Subcutaneous abdominal adipose tissue (tissue), 5 donors: ENCODE measurements around the gene LINS1.

Experiments used
- H3K27ac ChIP-seq: one replicate; pipeline ENCODE4 v1.7.0; 2013; ENCODE audit warnings: low read depth, mild to moderate bottlenecking, inconsistent platforms, low read length, moderate library complexity
- H3K27me3 ChIP-seq, 5 donors: one replicate each; pipeline ENCODE4 v1.7.0; 2013; ENCODE audit warnings: low read length in 5 of 5, inconsistent platforms in 1 of 5; ENCODE audit not compliant: control insufficient read depth in 5 of 5, insufficient read depth in 4 of 5
- H3K36me3 ChIP-seq, 5 donors: one replicate each; pipeline ENCODE4 v1.7.0; 2013; ENCODE audit warnings: low read length in 5 of 5; ENCODE audit not compliant: control insufficient read depth in 5 of 5, insufficient read depth in 5 of 5
- H3K4me1 ChIP-seq, 5 donors: one replicate each; pipeline ENCODE4 v1.7.0; 2013; ENCODE audit warnings: low read length in 5 of 5, mild to moderate bottlenecking in 3 of 5, moderate library complexity in 1 of 5; ENCODE audit not compliant: control insufficient read depth in 5 of 5, insufficient read depth in 5 of 5
- H3K4me3 ChIP-seq, 5 donors: one replicate each; pipeline ENCODE4 v1.7.0; 2013; ENCODE audit warnings: low read length in 5 of 5, low read depth in 1 of 5
- H3K9ac ChIP-seq, 5 donors: one replicate each; pipeline ENCODE4 v1.7.0; 2013; ENCODE audit warnings: low read length in 5 of 5, mild to moderate bottlenecking in 4 of 5, moderate library complexity in 3 of 5
- H3K9me3 ChIP-seq, 5 donors: one replicate each; pipeline ENCODE4 v1.7.0; 2013; ENCODE audit warnings: low read length in 5 of 5; ENCODE audit not compliant: control insufficient read depth in 5 of 5
- donor health status: healthy.
- donor health status: healthy.
- donor health status: healthy.
- donor health status: healthy.
- donor health status: healthy.

The LINS1 gene

GRCh38 chr15:100542290-100542689, 59.7 kb downstream of the LINS1 start:
- H3K4me1 ChIP-seq, result no peaks in the 10 kb centered on the region
- H3K4me3 ChIP-seq, result no peak overlapping the region

DNA sequence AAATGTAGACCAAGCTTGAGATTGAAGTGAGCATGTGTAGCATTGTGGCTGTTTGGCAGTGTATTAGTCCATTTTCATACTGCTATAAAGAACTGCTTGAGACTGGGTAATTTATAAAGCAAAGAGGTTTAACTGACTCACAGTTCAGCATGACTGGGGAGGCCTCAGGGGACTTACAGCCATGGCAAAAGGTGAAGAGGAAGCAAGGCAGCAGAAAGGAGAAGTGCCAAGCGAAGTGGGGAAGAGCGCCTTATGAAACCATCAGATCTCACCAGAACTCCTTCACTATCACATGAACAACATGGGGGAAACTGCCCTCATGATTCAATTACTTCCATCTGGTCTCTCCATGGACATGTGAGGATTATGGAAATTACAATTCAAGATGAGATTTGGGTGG, 64.7 kb downstream of the LINS1 start:
- Histone ChIP-seq H3K4me1 (no peaks in the 10 kb centered on the region), H3K9me3 (no peaks in the 10 kb centered on the region), H3K4me3 (no peak overlapping the region), H3K27me3 (peaks cover 0 to 8% (median 0%) of the 10 kb centered on the region in 5 donors), H3K9ac (no peak overlapping the region), H3K27ac (no peak overlapping the region), H3K36me3 (no peaks in the 10 kb centered on the region)

More at GRCh38 chr15:100542290-100542689, 59.7 kb downstream of the LINS1 start:
- H3K27ac ChIP-seq, result no peak overlapping the region
- peaks cover 0 to 16% (median 6%) of the 10 kb centered on the region in 5 donors for H3K27me3 ChIP-seq
- no peak overlapping the region for H3K9ac ChIP-seq
- no peaks in the 10 kb centered on the region for H3K9me3 ChIP-seq
- no peaks in the 10 kb centered on the region for H3K36me3 ChIP-seq

- Histone ChIP-seq H3K27ac (no peak overlapping the region), H3K36me3 (no peaks in the 10 kb centered on the region), H3K4me1 (peaks cover 0 to 4% (median 3%) of the 10 kb centered on the region in 5 donors), H3K9ac (no peak overlapping the region), H3K9me3 (no peaks in the 10 kb centered on the region), H3K27me3 (peaks cover 0 to 8% (median 0%) of the 10 kb centered on the region in 5 donors), H3K4me3 (no peak overlapping the region)
These were observed 65.3 kb downstream of the LINS1 start for GRCh38 chr15:100536733-100537132.

DNA sequence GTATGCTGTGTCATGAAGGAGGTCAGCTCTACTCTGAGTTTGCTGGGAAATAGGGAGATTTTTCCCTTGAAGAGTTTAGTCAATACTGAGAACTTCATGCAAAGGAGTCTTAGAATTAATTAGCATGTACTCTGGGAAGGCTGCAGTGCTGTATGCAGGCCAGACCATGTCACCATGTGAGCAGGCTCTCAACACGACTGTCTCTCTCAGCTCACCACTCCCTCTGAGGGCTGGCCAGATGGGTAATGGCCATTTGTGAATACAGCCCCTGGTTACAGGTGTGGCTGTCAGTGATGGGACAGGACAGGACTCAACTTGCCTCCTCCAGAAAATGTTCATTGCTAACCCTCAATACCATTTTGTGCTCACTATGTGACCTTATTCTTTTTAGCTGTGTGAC, 68.1 kb downstream of the LINS1 start:
- Histone ChIP-seq H3K27me3 (peaks cover 0 to 8% (median 0%) of the 10 kb centered on the region in 5 donors), H3K9ac (no peak overlapping the region), H3K4me3 (no peak overlapping the region), H3K36me3 (no peaks in the 10 kb centered on the region), H3K27ac (no peak overlapping the region), H3K9me3 (no peaks in the 10 kb centered on the region), H3K4me1 (peaks cover 0 to 15% (median 4%) of the 10 kb centered on the region in 5 donors)

DNA sequence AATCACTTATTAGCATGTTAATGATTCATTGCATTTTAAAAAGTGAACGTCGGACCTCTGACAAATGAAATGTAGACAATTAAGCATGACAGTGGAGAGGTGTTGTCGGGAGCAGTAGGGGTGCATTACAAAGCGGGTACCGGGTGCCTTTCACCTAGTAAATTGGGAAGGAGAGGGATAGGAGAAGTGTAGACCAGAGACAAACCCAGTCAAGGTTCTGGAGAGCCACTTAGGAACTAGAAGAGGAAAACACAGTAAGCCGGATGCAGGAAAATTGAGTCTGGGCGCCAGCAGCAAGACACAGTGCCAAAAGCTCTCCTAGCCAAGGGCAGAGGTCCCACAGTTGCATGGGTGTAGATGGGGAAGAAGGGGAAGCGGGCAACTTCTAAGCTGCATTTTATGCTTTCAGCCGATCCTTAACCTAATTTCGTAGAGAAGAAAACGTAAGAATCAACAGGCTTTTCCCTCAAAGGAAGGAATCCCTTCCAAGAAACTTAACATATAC, 70.1 kb downstream of the LINS1 start:
- Histone ChIP-seq H3K27me3 (peaks cover 0 to 8% (median 0%) of the 10 kb centered on the region in 5 donors), H3K9me3 (no peaks in the 10 kb centered on the region)

DNA sequence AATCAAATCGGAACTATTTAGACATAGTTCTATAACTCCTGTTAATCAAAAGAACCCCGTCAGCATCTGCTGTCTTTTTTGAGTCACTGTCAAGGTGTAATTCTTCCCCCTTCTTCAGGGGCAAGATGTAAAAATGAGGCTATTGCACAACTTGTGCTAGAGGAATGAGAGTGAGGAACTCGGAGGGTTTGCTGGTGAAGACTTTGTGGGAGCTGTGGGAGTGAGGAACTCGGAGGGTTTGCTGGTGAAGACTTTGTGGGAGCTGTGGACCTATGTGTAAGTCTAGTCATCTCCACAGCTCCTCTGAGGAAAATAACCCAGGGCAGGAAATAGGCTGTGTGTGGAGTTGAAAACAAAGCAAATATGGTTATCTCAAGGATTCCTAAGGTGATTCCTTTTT, 70.8 kb downstream of the LINS1 start:
- H3K27me3 ChIP-seq, result peaks cover 0 to 8% (median 0%) of the 10 kb centered on the region in 5 donors
- H3K27ac ChIP-seq, result no peak overlapping the region
- H3K9ac ChIP-seq, result no peak overlapping the region
- no peaks in the 10 kb centered on the region for H3K9me3 ChIP-seq
- no peak overlapping the region for H3K4me3 ChIP-seq
- H3K4me1 ChIP-seq, result peaks cover 0 to 20% (median 10%) of the 10 kb centered on the region in 5 donors
- no peaks in the 10 kb centered on the region for H3K36me3 ChIP-seq

More for the DNA sequence above, 70.1 kb downstream of the LINS1 start:
- H3K36me3 ChIP-seq, result no peaks in the 10 kb centered on the region
- no peak overlapping the region for H3K4me3 ChIP-seq
- no peak overlapping the region for H3K9ac ChIP-seq
- peaks cover 0 to 15% (median 4%) of the 10 kb centered on the region in 5 donors for H3K4me1 ChIP-seq
- no peak overlapping the region for H3K27ac ChIP-seq

- H3K4me3 ChIP-seq, result no peak overlapping the region
- H3K9ac ChIP-seq, result no peak overlapping the region
These were observed 72.4 kb downstream of the LINS1 start for GRCh38 chr15:100529556-100529955.

DNA sequence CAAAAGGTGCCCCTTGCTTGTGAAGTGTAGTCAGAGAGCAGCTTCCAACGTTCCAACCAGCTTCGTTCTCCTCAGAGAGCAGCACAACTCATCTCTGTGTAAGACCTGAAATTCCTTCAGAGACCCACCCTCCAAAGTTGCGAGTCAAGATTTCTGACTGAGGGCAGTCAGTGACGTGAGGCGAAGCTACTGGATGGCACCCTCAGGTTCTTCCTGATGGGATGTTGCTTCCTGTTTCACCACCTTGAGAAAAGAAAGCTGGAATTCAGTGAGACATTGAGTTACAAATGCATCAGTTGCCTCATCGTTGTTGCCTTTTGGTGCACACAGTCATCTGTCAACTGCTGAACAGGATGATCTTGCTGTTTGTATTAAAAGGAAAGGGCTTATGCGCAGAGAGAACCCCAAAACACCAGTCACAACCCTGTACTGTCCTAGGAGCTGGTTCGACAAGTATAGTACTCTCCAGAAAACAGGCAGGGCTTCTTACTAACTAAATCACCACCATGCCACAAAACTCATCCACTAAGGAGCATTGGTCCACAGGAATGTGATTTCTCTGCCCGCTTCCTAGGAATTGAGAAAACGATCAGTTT, 73.1 kb downstream of the LINS1 start, which contains the start of gene CERS3:
Gene CERS3, minus strand, starts transcription at position 118 of the 596 bp plus-strand sequence. CDS start 27,101 bp downstream, outside the sequence.
- Histone ChIP-seq H3K9ac (no peak within 1 kb of the TSS), H3K27me3 (peaks cover 0 to 8% (median 0%) of the 10 kb centered on the region in 5 donors), H3K27ac (no peak within 1 kb of the TSS)

More at GRCh38 chr15:100529556-100529955, 72.4 kb downstream of the LINS1 start:
- Histone ChIP-seq H3K27me3 (peaks cover 0 to 8% (median 0%) of the 10 kb centered on the region in 5 donors), H3K27ac (no peak overlapping the region), H3K9me3 (no peaks in the 10 kb centered on the region), H3K4me1 (peaks cover 2 to 27% (median 20%) of the 10 kb centered on the region in 5 donors), H3K36me3 (no peaks in the 10 kb centered on the region)

GRCh38 chr15:100526027-100526481, 75.9 kb downstream of the LINS1 start:
- Histone ChIP-seq H3K4me3 (no peak overlapping the region), H3K9ac (no peak overlapping the region), H3K27ac (no peak overlapping the region), H3K27me3 (no peaks in the 10 kb centered on the region), H3K4me1 (peaks cover 2 to 27% (median 17%) of the 10 kb centered on the region in 5 donors), H3K9me3 (no peaks in the 10 kb centered on the region), H3K36me3 (no peaks in the 10 kb centered on the region)

More for the DNA sequence above, 73.1 kb downstream of the LINS1 start, which contains the start of gene CERS3:
- Histone ChIP-seq H3K4me3 (no peak within 1 kb of the TSS), H3K4me1 (peaks cover 2 to 27% (median 25%) of the 10 kb centered on the region in 5 donors), H3K9me3 (no peaks in the 10 kb centered on the region), H3K36me3 (no peaks in the 10 kb centered on the region)

- H3K27me3 ChIP-seq, result no peaks in the 10 kb centered on the region
- no peaks in the 10 kb centered on the region for H3K9me3 ChIP-seq
- H3K4me1 ChIP-seq, result peaks cover 2 to 27% (median 17%) of the 10 kb centered on the region in 5 donors
- no peak overlapping the region for H3K4me3 ChIP-seq
- H3K27ac ChIP-seq, result no peak overlapping the region
- no peaks in the 10 kb centered on the region for H3K36me3 ChIP-seq
- H3K9ac ChIP-seq, result no peak overlapping the region
These were observed 76.5 kb downstream of the LINS1 start for GRCh38 chr15:100525436-100525835.
